A673 (cell line): ENCODE data around the gene PTPN23. TPM values are rescaled to one million over a fixed set of nuclear protein-coding genes. Genes with fewer than 3 reads are reported as not detected.

Experiments
- BruUV-seq: library from RNA; stranded (reverse); fragments of 400-500 nt; replicated peaks from 2 replicates; lab custom pipeline; 2021; lab: Mats Ljungman, UMichigan
- CTCF ChIA-PET: fragments of 300-600 bp; sonication (Branson Sonifier 250); formaldehyde crosslinking; loops from one replicate; lab custom pipeline; 2022; ENCODE audit warnings: antibody characterized with exemption; lab: Charles Lee
- POLR2A ChIA-PET: fragments of 300-600 bp; sonication (Branson Sonifier 250); formaldehyde crosslinking; loops from one replicate; lab custom pipeline; 2022; ENCODE audit warnings: antibody characterized with exemption; ENCODE audit not compliant: low non-redundant PET; lab: Charles Lee
- DNase-seq: peaks from one replicate; pipeline ENCODE4 v3.0.0-alpha.2; 2015; ENCODE audit warnings: low spot score
- H3K27ac ChIP-seq: fragments of 200-600 bp; sonication (generic); 2 replicates; pipeline ENCODE4 v1.5.1; 2016; ENCODE audit warnings: mixed run types, low read depth, mild to moderate bottlenecking, mixed read lengths, antibody characterized with exemption, low read length; ENCODE audit not compliant: poor library complexity, severe bottlenecking
- H3K27me3 ChIP-seq: fragments of 200-600 bp; sonication (generic); replicated peaks from 2 replicates; pipeline ENCODE4 v1.6.1; 2017; ENCODE audit warnings: mixed run types, low read depth, mild to moderate bottlenecking, mixed read lengths, antibody characterized with exemption, low read length; ENCODE audit not compliant: insufficient read depth, poor library complexity
- H3K36me3 ChIP-seq: fragments of 200-600 bp; sonication (generic); 2 replicates; pipeline ENCODE4 v1.6.1; 2016; ENCODE audit warnings: mixed run types, mild to moderate bottlenecking, mixed read lengths, antibody characterized with exemption, low read length; ENCODE audit not compliant: insufficient read depth, poor library complexity, severe bottlenecking
- H3K4me1 ChIP-seq: fragments of 200-600 bp; sonication (generic); 2 replicates; pipeline ENCODE4 v1.6.1; 2017; ENCODE audit warnings: mixed run types, mild to moderate bottlenecking, mixed read lengths, antibody characterized with exemption, low read length; ENCODE audit not compliant: insufficient read depth, poor library complexity, severe bottlenecking
- H3K4me3 ChIP-seq: fragments of 200-600 bp; sonication (generic); 2 replicates; pipeline ENCODE4 v1.5.1; 2016; ENCODE audit warnings: low read depth, mixed run types, mild to moderate bottlenecking, mixed read lengths, low read length; ENCODE audit not compliant: poor library complexity, severe bottlenecking
- H3K9me3 ChIP-seq: fragments of 200-600 bp; sonication (generic); 2 replicates; pipeline ENCODE4 v1.6.1; 2016; ENCODE audit warnings: mixed run types, low read depth, mild to moderate bottlenecking, mixed read lengths, antibody characterized with exemption, low read length; ENCODE audit not compliant: poor library complexity, severe bottlenecking
- EZH2 ChIP-seq: fragments of 200-600 bp; sonication (generic); IDR thresholded peaks from 2 replicates; pipeline ENCODE4 v1.6.1; 2017; ENCODE audit warnings: borderline replicate concordance, low read depth, mild to moderate bottlenecking, mixed read lengths, antibody characterized with exemption, low read length; ENCODE audit not compliant: poor library complexity, severe bottlenecking
- intact Hi-C: fragments of 100-400 bp; cut with micrococcal nuclease; formaldehyde crosslinking; loops from one replicate; pipeline ENCODE4 v1.10.0; 2022; ENCODE audit not compliant: unreplicated experiment
- total RNA-seq: library from RNA; stranded (reverse); gene quantifications from 2 replicates; pipeline ENCODE4 v1.2.3, GENCODE V29; 2021
- TF ChIP-seq, protein P1 (sequence below): fragments of 300-800, 200-600 bp; sonication (generic); conservative IDR thresholded peaks from 2 replicates; pipeline ENCODE4 v1.5.1; 2017; ENCODE audit warnings: low read depth, mild to moderate bottlenecking, antibody characterized with exemption, low read length, moderate library complexity, mixed read lengths

The PTPN23 gene
- total RNA-seq, 1 experiment from 2014 or later, result 24.0 TPM

- no peak for TF ChIP-seq EZH2
- TF ChIP-seq, protein P1, sequence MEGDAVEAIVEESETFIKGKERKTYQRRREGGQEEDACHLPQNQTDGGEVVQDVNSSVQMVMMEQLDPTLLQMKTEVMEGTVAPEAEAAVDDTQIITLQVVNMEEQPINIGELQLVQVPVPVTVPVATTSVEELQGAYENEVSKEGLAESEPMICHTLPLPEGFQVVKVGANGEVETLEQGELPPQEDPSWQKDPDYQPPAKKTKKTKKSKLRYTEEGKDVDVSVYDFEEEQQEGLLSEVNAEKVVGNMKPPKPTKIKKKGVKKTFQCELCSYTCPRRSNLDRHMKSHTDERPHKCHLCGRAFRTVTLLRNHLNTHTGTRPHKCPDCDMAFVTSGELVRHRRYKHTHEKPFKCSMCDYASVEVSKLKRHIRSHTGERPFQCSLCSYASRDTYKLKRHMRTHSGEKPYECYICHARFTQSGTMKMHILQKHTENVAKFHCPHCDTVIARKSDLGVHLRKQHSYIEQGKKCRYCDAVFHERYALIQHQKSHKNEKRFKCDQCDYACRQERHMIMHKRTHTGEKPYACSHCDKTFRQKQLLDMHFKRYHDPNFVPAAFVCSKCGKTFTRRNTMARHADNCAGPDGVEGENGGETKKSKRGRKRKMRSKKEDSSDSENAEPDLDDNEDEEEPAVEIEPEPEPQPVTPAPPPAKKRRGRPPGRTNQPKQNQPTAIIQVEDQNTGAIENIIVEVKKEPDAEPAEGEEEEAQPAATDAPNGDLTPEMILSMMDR, result no peak
- no peak overlapping the region for H3K4me3 ChIP-seq
- BruUV-seq, result no TSS peak
- CTCF ChIA-PET, result no interaction called here
- H3K4me1 ChIP-seq, result no peaks in the 10 kb centered on the region
- no peak for DNase-seq
- no peaks in the 10 kb centered on the region for H3K9me3 ChIP-seq
- H3K27ac ChIP-seq, result no peak overlapping the region
- POLR2A ChIA-PET, result no interaction called here
- H3K36me3 ChIP-seq, result no peaks in the 10 kb centered on the region
- intact Hi-C loops, result no loop called here
- H3K27me3 ChIP-seq, result no peaks in the 10 kb centered on the region
These were observed 17.4 kb downstream of the PTPN23 start for GRCh38 chr3:47398228-47398627.

DNA sequence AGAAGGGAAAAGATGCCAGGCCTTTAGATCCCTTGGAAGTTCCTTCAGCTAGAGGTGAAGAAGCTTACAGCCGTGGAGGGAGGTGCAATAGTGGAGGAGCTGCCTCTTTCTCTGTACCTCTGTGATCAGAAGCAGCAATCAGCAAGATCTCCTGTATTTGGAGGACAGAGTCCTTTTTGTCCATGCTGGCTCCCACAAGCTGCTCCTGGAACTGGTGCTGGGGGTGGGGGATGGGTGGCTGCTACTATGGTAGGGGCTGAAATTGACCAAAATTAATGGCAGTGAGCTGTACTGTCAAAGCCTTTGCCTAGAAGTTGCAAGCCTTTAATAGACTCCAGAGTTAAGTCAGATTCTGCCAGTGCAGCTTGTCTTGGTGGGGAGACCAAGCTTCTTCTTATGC, 18.2 kb downstream of the PTPN23 start:
- DNase-seq, result no peak
- intact Hi-C loops, result no loop called here
- Histone ChIP-seq H3K27ac (no peak overlapping the region), H3K27me3 (no peaks in the 10 kb centered on the region), H3K36me3 (no peaks in the 10 kb centered on the region), H3K9me3 (no peaks in the 10 kb centered on the region), H3K4me3 (no peak overlapping the region), H3K4me1 (no peaks in the 10 kb centered on the region)
- TF ChIP-seq EZH2, result no peak
- TF ChIP-seq, protein P1, result no peak
- POLR2A ChIA-PET, result no interaction called here
- BruUV-seq, result no TSS peak
- CTCF ChIA-PET, result no interaction called here

DNA sequence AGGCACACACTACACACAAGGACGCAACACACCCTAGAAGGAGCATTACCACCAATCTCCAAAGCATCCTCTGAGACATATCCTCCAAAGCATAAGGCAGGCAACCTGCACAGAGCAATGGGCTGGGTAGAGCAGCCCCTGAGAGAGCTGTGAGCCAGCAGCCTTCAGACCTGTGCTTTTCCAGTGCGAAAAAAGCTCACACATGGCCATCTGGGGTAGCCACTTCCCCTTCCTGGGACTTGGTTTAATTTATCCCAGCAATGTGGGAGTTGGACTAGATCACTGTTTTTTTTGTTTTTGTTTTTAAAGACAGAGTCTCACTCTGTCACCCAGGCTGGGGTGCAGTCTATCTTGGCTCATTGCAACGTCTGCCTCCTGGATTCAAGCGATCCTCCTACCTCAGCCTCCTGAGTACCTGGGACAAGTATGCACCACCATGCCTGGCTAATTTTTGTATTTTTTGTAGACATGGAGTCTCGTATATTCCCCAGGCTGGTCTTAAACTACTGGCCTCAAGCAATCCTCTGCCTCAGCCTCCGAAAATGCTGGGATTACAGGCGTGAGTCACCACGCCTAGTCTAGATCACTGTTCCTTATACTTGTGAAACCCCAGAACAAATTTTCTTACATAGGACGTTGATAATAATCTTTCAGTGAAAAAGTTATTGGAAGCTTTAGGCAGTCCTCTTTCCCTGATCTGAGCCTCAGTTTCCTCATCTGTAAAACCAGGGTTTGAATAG, 18.9 kb downstream of the PTPN23 start:
- no peaks in the 10 kb centered on the region for H3K9me3 ChIP-seq
- no peak for TF ChIP-seq EZH2
- TF ChIP-seq, protein P1, result no peak
- no peak for DNase-seq
- H3K27ac ChIP-seq, result no peak overlapping the region
- POLR2A ChIA-PET, result no interaction called here
- intact Hi-C loops, result no loop called here
- no peaks in the 10 kb centered on the region for H3K36me3 ChIP-seq
- no peaks in the 10 kb centered on the region for H3K4me1 ChIP-seq
- BruUV-seq, result no TSS peak
- H3K4me3 ChIP-seq, result no peak overlapping the region
- no peaks in the 10 kb centered on the region for H3K27me3 ChIP-seq
- CTCF ChIA-PET, result no interaction called here
